Fibroblast of skin of abdomen (primary cell): ENCODE data around the gene IRF3.
A peak's percentile ranks its signal among the peaks of the same experiment; 100 is the strongest.
"Not testable (repeated sequence)": the region's sequence is repeated elsewhere in the genome, so short reads cannot be mapped to it uniquely, and the experiment has no call there.

Experiments used
- DNase-seq: peaks from one replicate; pipeline ENCODE4 v3.0.0-alpha.2; 2013

The IRF3 gene

DNA sequence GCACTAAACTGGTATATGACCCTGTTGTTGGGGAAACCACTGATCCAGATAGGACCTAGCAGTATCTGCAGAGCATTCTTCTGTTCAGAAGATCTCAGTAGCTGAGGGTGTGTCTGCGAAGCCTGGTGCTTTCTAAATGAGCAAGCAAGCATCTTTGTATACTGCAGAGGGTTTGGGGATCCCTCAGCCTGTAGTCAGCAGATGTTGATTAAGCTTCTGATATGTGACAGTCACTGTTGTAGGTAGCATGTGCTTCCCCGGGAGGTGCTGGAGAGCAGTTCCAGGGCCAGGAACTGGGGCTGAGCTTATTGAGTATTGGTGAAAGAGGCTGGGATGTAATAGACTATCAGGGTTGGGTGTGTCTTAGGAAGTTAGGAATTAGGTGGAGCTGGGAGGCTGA, 22.2 kb downstream of the IRF3 start:
- no peak for DNase-seq

DNA sequence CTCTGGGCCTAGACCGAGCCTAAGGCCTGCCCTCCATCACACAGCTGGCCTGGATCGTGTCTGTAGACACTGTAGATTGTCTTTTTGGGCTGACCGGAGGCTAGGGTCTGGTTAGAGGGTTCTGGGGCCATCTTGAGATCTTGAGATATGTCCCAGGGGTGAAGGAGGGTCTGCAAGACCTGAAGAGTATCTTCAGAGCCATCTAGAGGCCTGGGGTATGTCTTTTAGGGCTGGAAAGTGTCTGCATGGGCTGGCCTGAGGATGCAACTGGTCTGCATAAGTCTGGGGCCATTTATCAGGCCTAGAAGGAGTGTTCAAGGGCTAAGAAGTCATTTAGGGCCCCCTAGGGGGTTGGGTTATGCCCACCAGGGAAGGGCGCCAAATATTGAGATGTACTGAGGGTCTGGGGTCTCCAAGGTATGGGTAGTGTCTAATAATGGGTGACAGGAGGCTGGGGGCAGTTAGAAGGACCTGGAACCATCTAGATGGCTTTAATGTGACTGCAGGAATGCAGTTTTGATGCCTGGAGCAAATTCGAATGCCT, 23.1 kb downstream of the IRF3 start:
- DNase-seq: no peak

DNA sequence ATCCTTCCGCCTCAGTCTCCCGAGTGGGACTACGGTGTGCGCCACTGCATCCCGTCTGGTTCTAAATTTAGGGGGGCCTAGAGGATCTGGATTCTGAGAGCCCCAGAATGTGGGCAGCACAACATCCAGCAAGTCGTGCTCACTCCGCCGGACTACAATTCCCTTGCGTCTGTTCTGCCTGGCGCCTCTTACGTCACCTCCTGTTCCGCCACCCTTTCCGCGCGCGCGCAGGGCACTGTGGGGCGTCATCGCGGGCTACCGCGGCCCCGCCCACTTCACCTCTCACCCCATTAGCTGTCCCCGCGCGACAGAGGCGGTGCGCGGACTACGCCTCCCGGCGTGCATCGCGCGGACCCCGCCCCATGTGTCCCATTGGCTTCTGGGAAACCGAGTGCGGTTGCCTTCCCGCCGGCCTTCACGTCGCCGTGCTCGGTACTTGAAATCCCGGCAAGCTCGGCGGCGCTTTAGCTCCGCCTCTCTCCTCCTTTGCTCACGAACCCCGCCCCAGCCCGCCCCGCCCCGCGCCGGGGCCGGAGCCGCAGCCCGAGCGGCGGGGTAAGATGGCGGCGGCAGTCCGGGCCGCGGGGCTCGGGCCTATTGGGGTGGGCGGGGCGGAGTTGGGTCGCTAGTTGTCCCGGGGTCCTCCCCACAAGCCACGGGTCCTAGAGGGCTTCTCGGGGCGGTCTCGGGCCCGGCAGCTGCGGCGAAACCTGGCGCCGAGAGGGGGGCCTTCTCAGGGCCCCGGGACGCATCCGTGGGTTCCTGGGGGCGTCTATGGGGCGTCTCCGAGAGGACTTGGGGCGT, 23.8 kb downstream of the IRF3 start, which contains the start of gene SCAF1:
TSS of gene SCAF1 (plus strand) at position 522 of the 804 bp plus-strand sequence. CDS start 2,818 bp downstream, outside the sequence.
- DNase-seq: peak; percentile 100

- peak; percentile 100 for DNase-seq
Observed at GRCh38 chr19:49640113-49640898, 25.4 kb downstream of the IRF3 start, which contains the start of gene RRAS. RRAS (minus strand) TSS chr19:49640143; CDS start chr19:49640098, 45 bp downstream.

- no peak for DNase-seq
Observed at GRCh38 chr19:49639401-49640112, 26.1 kb downstream of the IRF3 start.

- peak; percentile 76 for DNase-seq
Observed at GRCh38 chr19:49637821-49638738, 27.6 kb downstream of the IRF3 start.

DNA sequence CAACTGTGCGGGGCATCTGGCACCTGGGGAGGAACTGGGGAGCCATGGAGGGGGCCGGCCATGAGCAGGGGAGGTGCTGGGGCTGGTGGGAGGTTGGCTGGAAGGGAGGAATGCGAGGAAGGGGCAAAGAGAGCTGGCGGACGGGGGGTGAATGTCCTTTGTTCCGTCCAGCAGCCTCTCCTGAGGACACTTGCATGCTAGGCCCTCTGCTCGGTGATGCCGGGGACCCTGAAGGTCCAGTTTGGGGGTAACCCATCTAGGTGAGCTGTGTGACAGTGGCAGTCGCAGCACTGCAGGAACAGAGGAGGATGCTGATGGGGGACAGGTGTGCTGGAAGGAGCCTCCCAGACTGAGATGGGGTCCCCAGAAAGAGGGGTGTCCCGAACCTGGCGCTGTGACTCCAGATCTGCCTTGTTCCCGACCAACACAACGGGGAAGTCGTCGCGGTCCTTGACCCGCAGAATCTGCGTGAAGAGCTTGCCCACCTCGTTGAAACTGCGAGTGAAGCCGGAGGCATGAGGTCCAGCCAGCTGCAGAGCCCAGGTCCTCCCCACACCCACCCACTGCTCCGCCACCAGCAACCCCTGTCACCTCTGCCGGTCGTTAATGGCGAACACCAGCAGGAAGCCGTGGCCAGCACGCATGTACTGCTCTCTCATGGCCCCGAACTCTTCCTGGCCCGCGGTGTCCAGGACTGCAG, 29.3 kb downstream of the IRF3 start:
- no peak for DNase-seq

DNA sequence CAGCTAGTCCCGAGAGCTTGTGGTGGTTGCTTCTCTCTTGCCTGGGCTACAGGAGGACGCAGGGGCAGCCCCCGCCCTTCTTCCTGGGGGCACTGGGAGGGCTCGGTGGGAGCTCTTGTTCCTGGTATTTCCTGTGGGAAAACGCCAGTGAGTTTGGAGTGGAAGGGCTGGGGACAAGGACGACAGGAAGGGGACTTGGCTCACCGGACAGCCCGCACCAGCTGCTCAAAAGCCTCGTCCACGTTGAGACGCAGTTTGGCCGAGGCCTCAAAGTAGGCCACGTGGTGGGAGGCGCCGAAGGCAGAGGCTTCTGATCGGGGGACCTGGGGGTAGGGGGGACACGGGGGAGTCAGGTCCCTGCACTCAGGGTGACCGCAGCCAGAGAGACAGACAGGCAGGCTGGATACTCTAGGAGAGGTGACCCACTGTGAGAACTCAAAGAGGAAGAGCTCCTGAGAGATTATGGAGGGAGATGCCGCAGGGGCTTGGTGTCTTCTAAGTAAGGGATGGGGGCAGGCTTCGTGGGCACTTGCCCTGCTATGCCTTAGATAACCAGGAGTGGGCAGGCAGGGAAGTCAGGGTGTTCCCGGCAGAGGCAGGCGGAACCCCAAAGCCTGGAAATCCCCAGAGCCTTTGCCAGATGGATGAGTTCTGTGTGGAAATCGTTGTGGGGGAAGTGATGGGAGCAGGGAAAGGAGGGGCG, 30.0 kb downstream of the IRF3 start:
- peak; percentile 42 for DNase-seq

DNA sequence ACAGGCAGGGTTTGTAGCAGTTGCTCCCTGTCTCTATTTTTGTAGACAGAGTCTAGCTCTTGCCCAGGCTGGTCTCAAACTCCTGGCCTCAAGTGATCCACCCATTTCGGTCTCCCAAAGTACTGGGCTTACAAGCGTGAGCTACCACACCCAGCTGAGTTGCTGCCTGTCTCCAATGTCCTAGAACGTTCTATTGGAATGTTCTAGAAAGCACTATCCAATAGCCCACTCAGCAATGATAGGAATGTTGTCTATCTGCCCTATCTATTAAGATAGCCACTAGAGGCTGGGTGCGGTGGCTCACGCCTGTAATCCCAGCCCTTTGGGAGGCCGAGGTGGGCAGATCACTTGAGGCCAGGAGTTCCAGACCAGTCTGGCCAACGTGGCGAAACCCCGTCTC, 32.4 kb downstream of the IRF3 start:
- not testable (repeated sequence) for DNase-seq

- DNase-seq: no peak
Observed at GRCh38 chr19:49632576-49632975, 33.1 kb downstream of the IRF3 start.

GRCh38 chr19:49631610-49632192, 34.0 kb downstream of the IRF3 start:
- no peak for DNase-seq

DNA sequence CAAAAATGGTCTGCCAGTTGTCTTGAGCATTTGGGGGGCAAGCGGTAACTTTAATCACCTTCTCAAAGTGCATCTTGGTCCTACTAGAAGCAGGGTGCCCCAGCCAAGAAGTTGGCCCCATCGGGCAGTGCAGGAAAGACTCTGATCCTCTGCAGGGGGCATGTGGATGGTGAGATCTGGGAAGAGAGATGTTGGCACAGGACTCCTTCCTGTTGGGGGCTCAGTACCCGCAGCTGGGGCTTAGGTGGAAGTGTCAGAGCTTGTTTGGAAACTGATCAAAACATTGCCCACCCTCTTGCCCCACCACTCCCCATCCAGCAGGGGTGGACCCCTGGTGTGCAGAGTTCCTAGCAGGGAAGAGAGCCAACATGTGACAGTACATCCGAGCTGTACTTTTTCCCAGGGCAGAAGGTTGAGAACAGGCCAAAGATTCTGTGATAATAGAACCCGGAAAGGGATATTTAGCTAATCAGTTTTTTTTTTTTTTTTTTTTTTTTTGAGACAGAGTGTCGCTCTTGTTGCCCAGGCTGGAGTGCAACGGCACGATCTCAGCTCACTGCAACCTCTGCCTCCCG, 34.6 kb downstream of the IRF3 start:
- DNase-seq: no peak

DNA sequence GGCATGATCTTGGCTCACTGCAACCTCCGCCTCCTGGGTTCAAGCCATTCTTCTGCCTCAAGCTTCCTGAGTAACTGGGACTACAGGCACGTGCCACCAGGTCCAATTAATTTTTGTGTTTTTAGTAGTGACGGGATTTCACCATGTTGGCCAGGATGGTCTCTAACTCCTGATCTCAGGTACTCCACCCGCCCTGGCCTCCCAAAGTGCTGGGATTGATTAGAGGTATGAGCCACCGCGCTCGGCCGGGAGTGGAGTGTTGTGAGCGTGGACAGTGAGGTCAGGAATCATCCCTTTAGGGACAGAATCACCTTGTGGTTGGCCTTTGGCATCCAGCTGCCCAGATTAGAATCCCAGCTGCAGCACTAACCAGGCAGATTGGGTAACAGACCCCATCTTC, 36.0 kb downstream of the IRF3 start:
- DNase-seq: no peak

DNA sequence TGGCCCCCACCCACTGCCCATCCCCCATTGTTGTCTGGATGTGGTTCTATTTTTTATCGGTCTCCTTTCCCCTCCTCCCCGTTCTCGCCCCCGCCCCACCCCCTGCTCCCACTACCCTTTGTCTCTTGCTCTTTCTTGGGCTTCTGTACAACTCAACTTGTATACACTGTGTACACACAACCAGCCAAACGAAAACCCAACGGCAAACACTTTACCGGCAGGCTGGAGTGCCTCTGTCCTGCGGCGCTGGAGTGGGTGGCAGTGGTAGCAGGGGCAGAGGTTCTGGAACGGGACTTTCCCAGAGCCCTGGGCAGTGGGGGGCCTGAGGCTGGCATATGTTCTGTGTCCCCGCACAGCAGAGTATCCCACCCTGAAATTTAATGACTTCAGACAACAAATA, 39.4 kb downstream of the IRF3 start:
- DNase-seq: no peak

DNA sequence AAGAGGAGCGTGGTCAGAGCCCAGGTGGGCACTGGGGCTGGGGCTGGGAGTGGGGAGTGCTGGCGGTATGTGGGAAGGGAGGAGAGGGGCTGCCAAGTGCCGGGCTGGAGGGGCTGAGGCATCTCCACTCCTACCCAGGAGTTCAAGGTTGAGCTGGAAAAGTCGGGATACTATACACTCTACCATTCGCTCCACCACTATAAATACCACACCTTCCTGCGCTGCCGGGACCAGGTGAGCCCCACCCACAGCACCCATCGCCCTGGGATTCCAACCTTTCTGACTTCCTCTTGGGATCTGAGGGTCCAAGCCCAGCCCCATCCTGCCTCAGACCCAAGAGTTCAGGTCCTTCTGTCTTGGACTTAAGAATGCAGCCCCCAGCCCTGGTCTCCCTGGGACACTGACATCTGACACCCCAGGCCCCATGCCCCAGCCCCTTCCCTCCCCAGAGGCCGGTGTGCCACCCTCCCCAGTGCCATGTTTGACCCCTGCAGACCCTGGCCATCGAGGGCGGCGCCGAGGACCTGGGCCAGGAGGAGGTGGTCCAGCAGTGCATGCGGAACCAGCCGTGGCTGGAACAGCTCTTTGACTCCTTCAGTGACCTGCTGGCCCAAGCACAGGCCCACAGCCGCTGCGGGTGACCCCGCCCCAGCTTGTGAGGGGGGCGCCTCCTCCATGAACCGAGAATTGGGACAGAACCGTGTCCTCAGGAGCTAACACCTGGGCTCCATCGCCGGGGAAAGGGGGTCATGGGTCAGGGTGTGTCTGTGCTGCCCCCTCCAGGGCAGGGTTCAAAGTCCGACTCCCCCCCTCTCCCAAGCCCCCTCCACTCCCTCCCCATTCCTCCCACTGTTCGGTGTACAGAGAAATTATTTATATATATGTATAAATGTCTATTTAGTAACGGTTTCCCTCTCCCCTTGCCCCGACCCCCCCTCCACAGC, 40.4 kb downstream of the IRF3 start:
- no peak for DNase-seq

DNA sequence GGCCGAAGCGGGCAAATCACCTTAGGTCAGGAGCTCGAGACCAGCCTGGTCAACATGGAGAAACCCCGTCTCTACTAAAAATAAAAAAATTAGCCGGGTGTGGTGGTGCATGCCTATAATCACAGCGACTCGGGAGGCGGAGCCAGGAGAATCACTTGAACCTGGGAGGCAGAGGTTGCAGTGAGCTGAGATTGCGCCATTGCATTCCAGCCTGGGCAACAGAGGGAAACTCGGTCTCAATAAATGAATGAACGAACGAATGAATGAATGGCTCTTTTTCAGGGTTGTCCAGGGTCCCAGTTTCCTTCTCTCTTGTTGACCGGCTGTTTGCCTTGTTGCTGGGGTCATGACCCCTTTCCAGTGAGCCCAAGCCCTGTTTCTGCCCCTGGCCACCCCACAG, 47.8 kb downstream of the IRF3 start:
- DNase-seq: not testable (repeated sequence)

DNA sequence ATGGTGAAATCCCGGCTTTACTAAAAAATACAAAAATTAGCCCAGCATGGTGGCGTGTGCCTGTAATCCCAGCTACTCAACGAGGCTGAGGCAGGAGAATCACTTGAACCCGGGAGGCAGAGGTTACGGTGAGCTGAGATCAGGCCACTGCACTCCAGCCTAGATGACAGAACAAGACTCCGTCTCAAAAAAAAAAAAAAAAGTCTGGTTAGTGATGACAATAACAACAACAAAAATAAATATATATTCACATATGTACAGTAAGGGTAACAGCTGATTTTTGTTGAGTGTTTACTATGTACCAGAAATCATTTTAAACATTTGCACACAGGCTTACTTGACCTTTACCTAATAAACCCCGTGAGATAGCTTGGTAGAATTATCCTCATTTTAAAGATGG, 48.7 kb downstream of the IRF3 start:
- no peak for DNase-seq

DNA sequence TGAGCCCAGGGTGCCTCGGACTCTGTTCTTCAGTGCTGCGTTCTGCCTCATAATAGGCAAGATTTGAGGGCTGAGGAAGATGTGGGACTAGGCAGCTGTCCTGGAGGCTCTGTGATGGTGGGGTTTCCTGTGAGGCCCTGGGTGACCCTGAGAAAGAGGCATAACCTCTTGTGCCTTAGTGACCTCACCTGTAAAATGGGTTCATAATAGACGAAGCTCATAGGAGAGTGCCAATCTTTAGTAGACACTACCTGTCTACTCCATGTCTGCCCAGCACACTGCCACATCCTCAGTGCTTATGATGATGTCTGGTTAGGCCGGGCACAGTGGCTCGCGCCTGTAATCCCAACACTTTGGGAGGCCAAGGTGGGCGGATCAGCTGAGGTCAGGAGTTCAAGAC, 49.1 kb downstream of the IRF3 start:
- DNase-seq: no peak
